GM18508 (cell line): ENCODE data around the gene EML6.
"Not testable (repeated sequence)": the region's sequence is repeated elsewhere in the genome, so short reads cannot be mapped to it uniquely, and the experiment has no call there.

Source experiments
- ATAC-seq: cut with Tn5 transposase; IDR thresholded peaks from one replicate; pipeline ENCODE4 v1.9.1; 2021; ENCODE audit warnings: moderate number of reproducible peaks; ENCODE audit not compliant: insufficient read depth, unreplicated experiment

Gene EML6

GRCh38 chr2:54975598-54976492 is 252.4 kb downstream of the EML6 start:
- no peak for ATAC-seq

DNA sequence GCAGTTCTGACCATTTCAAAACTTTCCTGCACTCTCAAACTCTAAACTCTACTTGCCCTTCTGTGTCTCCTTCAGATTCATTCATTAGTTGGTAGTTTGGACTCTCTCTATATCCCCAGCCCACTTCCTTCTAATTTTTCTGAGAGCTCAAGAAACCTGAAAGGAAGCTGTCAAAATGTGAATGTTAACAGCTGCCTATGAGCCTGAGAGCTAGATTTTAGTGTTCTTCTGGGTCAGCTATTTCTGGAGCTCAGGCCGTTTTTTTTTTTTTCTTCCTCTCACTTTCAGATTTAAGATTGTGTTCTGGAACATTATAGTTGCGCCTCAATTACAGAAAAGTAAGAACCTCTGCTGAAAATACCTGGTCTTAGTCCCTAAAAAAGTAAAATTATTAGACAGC is 253.7 kb downstream of the EML6 start:
- no peak for ATAC-seq

DNA sequence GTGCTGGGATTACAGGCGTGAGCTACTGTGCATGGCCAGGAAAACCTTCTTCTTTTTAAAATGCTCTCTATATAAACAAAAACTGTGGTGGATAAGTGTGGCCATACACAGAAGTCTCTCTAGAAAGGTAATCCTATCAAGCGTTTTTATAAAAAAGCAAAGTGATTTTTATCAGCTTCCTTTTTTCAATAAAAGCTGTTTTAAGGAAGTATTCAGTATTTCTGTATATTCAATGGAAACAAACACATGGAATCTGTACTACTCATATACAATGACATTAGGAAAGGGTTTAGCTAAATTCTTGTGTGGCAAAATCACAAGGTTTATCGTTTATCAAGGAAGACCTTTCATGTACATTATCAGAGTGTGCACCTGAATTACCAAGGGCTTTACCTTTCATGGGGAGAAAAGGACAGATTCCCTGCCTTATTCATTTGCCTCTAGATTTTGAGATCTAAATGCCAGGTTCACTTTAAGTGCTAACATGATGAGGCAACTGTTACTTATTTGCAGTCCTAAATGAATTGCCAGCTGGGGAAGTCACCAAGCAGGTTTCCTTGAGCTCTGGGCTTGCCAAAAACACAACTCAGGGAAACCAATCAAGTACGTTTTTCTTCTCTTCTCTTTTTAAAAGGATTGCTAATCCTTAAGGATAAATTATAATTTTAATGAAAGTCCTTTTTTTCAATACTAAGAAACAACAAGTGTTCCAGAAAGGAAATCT is 256.0 kb downstream of the EML6 start:
- ATAC-seq, result no peak

- ATAC-seq, result no peak
These were observed 257.9 kb downstream of the EML6 start for GRCh38 chr2:54981385-54981784.

GRCh38 chr2:54983345-54984220 is 260.1 kb downstream of the EML6 start:
- no peak for ATAC-seq

DNA sequence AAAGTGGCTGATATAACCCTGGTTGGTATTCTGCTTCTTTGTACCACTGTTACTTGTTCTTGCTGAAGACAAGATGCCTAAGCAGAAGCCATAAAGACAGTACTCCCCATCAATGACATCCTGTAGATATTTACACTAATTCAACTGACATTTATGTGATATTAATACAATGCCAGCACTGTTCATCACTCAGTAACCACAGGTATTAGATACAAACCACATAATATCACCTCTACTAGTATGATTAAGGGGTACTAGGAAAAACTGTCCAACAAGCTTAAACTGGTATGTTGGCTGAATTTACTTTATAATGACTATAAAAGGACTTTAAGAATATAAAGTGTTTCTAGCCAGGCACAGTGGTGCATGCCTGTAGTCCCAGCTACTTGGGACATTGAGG is 261.0 kb downstream of the EML6 start:
- no peak for ATAC-seq

DNA sequence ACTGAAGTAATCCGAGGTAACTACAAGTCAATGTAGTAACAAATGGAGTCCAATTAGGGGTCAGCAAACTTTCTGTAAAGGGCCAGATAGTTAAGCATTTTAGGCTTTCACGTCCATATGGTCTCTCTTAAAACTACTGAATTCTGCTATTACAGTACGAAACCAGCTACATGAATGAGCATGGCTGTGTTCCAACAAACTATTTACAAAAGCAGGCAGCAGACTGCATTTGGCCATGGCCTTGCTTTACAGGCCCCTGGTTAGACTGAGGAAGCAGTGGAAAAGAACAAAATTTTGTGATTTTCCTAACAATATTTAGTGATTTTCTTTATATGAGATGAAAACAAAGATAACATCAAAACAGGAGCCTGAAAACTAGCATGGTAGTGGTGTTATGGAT is 262.8 kb downstream of the EML6 start:
- ATAC-seq, result no peak

GRCh38 chr2:54988612-54989011 is 265.1 kb downstream of the EML6 start:
- ATAC-seq, result no peak

DNA sequence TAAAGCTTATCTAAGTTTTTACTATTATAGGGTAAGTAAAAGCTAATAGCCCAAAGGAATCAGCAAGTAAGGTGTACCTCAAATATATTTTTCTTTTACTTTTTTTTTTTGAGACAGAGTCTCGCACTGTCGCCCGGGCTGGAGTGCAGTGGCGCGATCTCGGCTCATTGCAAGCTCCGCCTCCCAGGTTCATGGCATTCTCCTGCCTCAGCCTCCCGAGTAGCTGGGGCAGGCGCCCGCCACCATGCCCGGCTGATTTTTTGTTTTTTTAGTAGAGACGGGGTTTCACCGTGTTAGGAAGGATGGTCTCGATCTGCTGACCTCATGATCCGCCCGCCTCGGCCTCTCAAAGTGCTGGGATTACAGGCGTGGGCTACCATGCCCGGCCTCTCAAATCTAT is 267.2 kb downstream of the EML6 start:
- ATAC-seq, result not testable (repeated sequence)

- no peak for ATAC-seq
These were observed 272.1 kb downstream of the EML6 start for GRCh38 chr2:54995553-54995952.

DNA sequence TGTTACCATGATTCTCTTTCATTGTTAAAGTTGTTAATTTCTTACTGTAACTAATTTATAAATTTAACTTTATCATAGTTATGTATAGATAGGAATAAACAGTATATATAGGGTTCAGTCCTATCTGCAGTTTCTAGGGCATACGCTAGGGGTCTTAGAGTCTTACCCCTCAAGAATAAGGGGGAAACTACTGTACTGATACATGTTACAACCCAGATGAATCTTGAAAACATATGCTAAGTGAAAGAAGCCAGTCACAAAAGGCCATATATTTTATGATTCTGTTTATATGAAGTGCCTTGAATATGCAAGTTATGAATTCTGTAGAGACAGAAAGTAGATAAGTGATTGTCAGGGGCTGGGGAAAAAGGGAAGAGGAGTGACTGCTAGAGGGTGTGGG is 274.4 kb downstream of the EML6 start:
- ATAC-seq, result no peak

DNA sequence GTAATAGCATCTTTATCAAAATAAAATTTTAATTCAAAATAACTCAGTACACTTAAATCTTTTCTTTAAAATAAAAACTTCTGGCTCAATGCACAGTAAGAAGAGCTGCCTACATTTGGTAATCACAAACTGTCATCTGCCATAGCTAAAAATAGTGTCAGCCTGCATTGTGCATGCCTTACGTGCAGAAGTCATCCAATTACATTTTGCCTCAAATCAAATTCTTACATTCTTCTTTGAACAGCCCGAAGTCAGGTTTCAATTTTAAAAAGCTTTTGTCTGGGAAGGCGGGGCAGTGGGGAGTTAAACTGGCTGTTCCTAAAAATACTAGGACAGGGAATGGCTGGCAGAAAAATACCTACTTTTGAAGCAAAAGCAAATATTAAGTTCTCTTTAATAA is 275.7 kb downstream of the EML6 start:
- ATAC-seq, result no peak

DNA sequence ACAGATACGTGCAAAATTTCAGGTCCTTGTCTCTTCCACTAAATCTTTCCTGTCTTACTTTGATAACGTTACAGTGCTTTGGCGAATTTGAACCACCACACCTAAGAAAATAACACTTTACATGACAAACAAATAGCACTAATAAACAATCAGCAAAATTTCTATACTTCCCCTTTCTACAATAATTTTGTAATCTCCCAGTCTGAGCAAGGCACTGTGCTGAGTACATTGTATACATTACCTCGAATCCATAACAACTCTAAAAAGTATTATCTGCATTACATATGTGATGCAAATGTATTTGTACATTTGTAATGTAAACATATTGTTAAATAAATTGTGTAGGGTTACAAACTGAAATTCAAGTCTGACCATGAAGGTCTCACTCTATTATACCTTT is 276.9 kb downstream of the EML6 start:
- ATAC-seq, result no peak

DNA sequence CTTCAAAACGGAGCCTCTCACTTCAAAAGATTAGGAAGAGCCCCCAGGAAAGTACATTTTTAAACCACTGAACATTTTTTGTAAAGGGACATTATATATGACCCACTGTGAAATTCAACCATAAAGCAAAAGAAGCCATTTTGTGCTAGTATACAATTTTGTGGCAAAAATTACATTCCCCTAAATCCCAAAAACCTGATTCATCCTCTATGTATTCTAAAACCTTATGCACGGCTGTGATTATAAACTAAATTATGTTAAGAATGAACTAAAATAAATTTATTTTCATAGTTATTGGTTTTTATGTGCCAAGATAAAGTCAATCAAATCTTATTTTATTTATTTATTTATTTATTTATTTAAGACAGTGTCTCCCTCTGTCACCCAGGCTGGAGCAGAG is 278.3 kb downstream of the EML6 start:
- no peak for ATAC-seq

DNA sequence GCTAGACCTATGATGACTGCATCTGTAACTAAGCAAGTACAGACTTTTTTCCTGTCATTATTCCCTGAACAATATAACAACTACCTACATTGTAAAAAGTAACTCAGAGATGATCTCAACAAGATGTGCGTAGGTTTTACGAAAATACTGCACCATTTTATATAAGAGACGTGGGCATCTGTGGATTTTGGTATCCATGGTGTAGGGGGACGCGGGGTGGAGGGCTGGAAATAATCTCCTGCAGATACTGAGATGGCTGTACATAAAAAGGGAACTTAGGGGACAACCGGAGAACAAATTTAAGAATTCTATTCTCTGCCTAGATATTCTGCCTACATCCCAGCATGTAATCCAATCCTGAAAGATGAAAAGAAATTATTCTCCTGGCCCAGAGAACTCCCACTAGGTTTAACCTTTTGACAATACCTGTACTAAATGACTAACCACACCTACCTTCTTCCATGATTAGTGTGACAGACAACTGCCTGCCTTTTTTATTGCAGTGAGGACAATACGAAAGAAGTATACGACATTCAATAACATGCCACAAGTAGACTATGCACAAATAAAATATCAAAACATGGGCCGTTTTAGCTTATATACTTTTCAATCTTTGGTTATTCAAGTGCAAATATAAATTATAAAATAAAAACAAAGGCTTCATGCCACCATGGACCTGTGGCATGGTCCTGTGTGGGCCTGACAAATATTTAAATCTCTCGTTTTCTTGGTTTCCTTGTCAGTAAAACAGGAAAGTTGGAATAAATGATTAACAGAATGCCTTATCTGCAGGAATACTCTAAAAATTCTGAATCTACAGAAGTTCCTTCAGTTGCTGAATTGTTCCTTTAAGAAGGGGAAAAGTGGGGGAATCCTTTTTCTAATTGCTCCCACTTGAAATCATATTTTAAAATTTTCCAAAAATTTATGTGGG is 280.5 kb downstream of the EML6 start:
- no peak for ATAC-seq

DNA sequence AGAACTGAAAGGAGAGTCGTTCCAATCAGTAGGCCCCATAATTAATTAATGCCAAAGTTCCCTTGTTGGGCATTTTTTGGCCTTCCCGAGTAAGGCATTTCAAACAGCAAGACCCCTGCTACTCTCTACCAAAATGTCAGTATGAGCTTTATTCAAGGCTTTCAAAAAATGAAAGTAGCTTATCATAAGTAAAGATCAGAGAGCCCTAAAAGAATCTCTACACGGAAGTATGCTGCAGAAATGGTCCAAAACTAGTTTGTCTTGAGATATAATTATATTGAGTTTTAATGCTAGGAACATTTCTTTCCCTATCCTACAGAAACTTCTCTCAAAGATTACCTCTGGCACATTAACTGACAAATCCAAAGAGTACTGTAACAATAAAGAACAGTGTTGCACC is 282.8 kb downstream of the EML6 start:
- no peak for ATAC-seq

GRCh38 chr2:55009277-55010060 is 286.0 kb downstream of the EML6 start:
- no peak for ATAC-seq

DNA sequence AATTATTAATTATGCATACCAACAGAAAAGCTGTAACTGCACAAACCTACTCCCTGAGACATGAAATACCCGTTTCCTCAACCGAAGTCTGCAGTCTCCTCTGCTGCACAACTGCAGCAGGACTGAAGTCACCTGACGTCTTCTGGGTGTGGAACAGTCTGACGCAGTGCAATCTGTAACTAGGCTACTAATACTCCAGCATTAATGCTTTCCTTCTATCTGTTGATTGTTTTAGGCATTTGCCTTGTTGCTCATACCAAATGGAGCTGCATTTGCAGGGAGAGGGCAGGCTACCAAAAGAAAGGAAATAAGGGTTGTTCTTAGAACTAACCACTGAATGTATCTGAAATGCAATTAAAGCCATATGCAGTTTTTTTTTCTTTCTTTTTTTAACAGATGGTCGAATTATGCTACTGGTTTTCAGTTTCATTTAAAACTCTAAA is 286.7 kb downstream of the EML6 start:
- peak; percentile 78 for ATAC-seq

DNA sequence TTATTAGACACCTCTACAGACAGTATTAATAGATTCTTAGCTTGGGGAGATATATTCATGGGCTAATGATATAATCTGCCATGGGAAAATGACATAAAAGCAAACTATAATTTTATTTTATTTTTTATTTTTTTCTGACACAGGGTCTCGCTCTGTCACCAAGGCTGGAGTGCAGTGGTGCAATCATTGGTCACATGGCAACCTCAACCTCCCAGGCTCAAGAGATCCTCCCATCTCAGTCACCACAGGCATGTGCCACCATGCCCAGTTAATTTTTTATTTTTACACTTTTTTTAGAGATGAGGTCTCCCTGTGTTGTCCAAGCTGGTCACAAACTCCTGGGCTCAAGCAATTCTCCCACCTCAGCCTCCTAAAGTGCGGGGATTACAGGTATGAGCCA is 287.5 kb downstream of the EML6 start:
- ATAC-seq, result no peak
